ENCODE data around the gene BICRAL. TPM values are rescaled to one million over a fixed set of nuclear protein-coding genes. Genes with fewer than 3 reads are reported as not detected.

BICRAL gene
- total and polyA plus RNA-seq, 2 experiments from 2014 or later: 2.1 to 6.3 TPM

DNA sequence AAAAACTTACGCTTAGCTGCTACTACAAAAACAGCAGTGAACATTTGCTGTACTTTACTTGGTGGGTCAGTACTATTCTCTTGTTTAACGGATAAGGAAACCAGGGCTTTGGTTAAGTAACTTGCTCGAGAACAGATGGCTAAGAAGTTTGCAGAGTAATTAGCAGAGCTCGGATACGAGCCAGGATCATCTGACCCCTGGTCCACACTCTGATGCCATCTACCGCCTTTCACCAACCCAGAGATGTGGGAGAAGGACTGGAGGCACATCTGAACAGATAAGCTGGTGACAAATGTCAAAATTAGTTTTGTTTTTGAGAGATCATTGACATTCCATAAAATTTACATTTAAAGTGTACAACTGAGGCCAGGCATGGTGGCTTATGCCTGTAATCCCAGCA is 78.6 kb downstream of the BICRAL start:
- no peak for DNase-seq (ENCODE audit: low spot score)
- no peaks in the 10 kb centered on the region for H4K20me1 ChIP-seq (ENCODE audit: insufficient read depth, poor library complexity, severe bottlenecking)
- no peak overlapping the region for H2AFZ ChIP-seq
- H3K9me2 ChIP-seq (replicated peaks; ENCODE audit: insufficient read depth): no peaks in the 10 kb centered on the region
- no peaks in the 10 kb centered on the region for H3K9me3 ChIP-seq (ENCODE audit: low read depth)
- no peaks in the 10 kb centered on the region for H3K27me3 ChIP-seq
- no peak overlapping the region for H3K4me2 ChIP-seq
- H3K4me1 ChIP-seq (ENCODE audit: insufficient read depth): no peaks in the 10 kb centered on the region
- H3K27ac ChIP-seq: no peak overlapping the region
- H3K4me3 ChIP-seq: no peak overlapping the region
- 92% methylated on average over 6 of the region's 6 CpGs for WGBS (ENCODE audit: low lambda C conversion rate, missing lambda C conversion rate)
- H3K79me2 ChIP-seq: no peaks in the 10 kb centered on the region
- TF ChIP-seq EZH2 (IDR thresholded peaks at IDR 0.05; ENCODE audit: borderline replicate concordance) (no peak), EZH2phosphoT487 (IDR thresholded peaks at IDR 0.05; ENCODE audit: low read depth, severe bottlenecking, unreplicated experiment) (no peak)
- TF ChIP-seq, protein P1, sequence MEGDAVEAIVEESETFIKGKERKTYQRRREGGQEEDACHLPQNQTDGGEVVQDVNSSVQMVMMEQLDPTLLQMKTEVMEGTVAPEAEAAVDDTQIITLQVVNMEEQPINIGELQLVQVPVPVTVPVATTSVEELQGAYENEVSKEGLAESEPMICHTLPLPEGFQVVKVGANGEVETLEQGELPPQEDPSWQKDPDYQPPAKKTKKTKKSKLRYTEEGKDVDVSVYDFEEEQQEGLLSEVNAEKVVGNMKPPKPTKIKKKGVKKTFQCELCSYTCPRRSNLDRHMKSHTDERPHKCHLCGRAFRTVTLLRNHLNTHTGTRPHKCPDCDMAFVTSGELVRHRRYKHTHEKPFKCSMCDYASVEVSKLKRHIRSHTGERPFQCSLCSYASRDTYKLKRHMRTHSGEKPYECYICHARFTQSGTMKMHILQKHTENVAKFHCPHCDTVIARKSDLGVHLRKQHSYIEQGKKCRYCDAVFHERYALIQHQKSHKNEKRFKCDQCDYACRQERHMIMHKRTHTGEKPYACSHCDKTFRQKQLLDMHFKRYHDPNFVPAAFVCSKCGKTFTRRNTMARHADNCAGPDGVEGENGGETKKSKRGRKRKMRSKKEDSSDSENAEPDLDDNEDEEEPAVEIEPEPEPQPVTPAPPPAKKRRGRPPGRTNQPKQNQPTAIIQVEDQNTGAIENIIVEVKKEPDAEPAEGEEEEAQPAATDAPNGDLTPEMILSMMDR (IDR thresholded peaks at IDR 0.05; ENCODE audit: poor library complexity): no peak
- H3K36me3 ChIP-seq (replicated peaks; ENCODE audit: insufficient read depth, low read depth): no peaks in the 10 kb centered on the region

DNA sequence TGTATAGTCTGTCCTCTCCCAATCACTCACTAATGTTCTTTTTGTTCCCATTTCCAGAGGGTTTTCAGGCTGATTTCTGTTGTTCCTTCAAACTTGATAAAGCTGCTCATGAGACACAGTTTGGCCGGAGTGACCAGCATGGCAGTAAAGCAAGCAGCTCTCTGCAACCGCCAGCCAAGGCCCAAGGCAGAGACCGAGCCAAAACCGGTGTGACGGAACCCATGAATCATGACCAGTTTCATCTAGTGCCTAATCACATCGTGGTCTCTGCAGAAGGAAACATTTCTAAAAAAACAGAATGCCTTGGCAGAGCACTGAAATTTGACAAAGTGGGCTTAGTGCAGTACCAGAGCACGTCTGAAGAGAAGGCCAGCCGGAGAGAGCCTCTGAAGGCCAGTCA is 82.8 kb downstream of the BICRAL start:
- H4K20me1 ChIP-seq (ENCODE audit: insufficient read depth, poor library complexity, severe bottlenecking): no peaks in the 10 kb centered on the region
- no peaks in the 10 kb centered on the region for H3K79me2 ChIP-seq
- H3K27ac ChIP-seq: no peak overlapping the region
- no peak for DNase-seq (ENCODE audit: low spot score)
- H2AFZ ChIP-seq: no peak overlapping the region
- H3K4me2 ChIP-seq: no peak overlapping the region
- TF ChIP-seq EZH2phosphoT487 (IDR thresholded peaks at IDR 0.05; ENCODE audit: low read depth, severe bottlenecking, unreplicated experiment): no peak
- TF ChIP-seq, protein P1 (IDR thresholded peaks at IDR 0.05; ENCODE audit: poor library complexity): no peak
- no peak for TF ChIP-seq EZH2 (IDR thresholded peaks at IDR 0.05; ENCODE audit: borderline replicate concordance)
- no peak overlapping the region for H3K4me3 ChIP-seq
- H3K9me2 ChIP-seq (replicated peaks; ENCODE audit: insufficient read depth): no peaks in the 10 kb centered on the region
- no peaks in the 10 kb centered on the region for H3K9me3 ChIP-seq (ENCODE audit: low read depth)
- no peaks in the 10 kb centered on the region for H3K36me3 ChIP-seq (replicated peaks; ENCODE audit: insufficient read depth, low read depth)
- WGBS (ENCODE audit: low lambda C conversion rate, missing lambda C conversion rate): 96% methylated on average over 8 of the region's 8 CpGs
- no peaks in the 10 kb centered on the region for H3K4me1 ChIP-seq (ENCODE audit: insufficient read depth)
- no peaks in the 10 kb centered on the region for H3K27me3 ChIP-seq

DNA sequence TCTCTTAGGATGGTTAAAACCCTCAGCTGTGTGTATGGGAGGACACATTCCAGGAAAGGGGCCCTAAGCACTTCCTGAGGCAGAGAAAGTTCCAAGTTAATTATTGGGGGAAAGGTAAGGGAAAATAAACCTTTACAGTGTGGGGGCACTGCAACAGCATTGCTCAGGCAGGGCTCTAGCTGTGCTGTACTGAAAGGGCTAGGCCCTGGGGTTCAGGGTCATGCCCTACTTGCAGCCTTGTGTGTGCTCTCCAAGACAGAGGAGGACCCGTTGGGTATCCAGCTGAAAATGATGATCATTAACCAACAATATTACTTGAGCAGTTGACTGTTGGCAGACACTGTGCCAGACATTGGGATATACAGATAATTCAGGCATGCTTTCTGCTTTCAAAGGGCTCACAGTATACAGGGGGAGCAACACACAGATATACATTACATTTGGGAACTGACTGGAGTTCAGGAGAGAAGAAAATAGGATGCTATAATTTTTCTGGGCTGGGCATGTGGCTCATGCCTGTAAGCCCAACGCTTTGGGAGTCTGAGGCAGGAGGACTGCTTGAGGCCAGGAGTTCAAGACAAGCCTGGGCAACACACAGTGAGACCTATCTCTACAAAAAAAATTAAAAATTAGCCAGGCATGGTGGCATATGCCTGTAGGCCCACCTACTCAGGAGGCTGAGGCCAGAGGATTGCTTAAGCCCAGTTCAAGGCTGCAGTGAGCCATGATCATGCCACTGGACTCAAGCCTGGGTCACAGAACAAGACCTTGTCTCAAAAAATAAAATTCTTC is 88.5 kb downstream of the BICRAL start:
- H3K9me3 ChIP-seq (ENCODE audit: low read depth): no peaks in the 10 kb centered on the region
- H3K79me2 ChIP-seq: no peaks in the 10 kb centered on the region

More for the DNA sequence above, 88.5 kb downstream of the BICRAL start:
- Histone ChIP-seq H3K4me1 (ENCODE audit: insufficient read depth) (no peaks in the 10 kb centered on the region), H3K4me3 (no peak overlapping the region), H3K36me3 (replicated peaks; ENCODE audit: insufficient read depth, low read depth) (no peaks in the 10 kb centered on the region), H3K4me2 (no peak overlapping the region), H3K27ac (no peak overlapping the region), H4K20me1 (ENCODE audit: insufficient read depth, poor library complexity, severe bottlenecking) (no peaks in the 10 kb centered on the region), H3K9me2 (replicated peaks; ENCODE audit: insufficient read depth) (no peaks in the 10 kb centered on the region), H2AFZ (no peak overlapping the region), H3K27me3 (no peaks in the 10 kb centered on the region)
- TF ChIP-seq, protein P1 (IDR thresholded peaks at IDR 0.05; ENCODE audit: poor library complexity): no peak
- TF ChIP-seq EZH2phosphoT487 (IDR thresholded peaks at IDR 0.05; ENCODE audit: low read depth, severe bottlenecking, unreplicated experiment) (no peak), EZH2 (IDR thresholded peaks at IDR 0.05; ENCODE audit: borderline replicate concordance) (no peak)
- no peak for DNase-seq (ENCODE audit: low spot score)
- 97% methylated on average over 2 of the region's 2 CpGs for WGBS (ENCODE audit: low lambda C conversion rate, missing lambda C conversion rate)
